GM18858 (cell line): ENCODE results near the gene CHD5.

Experiments
- ATAC-seq: cut with Tn5 transposase; IDR thresholded peaks from one replicate; pipeline ENCODE4 v1.9.1; 2021; ENCODE audit not compliant: unreplicated experiment

Gene CHD5

DNA sequence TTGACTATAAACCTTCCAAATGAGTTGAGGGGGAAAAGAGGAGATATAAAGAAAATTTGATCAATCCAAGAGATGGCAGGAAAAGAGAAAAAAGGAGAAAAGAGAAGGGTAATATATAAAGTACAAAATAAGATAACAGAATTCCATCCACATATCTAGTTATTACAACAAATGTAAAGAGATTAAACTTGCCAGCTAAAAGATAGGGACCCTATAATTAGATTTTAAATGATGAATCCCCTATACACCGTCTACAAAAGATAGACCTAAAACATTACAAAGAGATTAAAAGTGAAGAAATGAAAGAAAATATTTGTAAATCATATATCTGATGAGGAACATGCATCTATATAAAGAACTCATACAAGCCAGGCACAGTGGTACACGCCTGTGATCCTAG, 63.1 kb downstream of the CHD5 start:
- ATAC-seq: no peak

DNA sequence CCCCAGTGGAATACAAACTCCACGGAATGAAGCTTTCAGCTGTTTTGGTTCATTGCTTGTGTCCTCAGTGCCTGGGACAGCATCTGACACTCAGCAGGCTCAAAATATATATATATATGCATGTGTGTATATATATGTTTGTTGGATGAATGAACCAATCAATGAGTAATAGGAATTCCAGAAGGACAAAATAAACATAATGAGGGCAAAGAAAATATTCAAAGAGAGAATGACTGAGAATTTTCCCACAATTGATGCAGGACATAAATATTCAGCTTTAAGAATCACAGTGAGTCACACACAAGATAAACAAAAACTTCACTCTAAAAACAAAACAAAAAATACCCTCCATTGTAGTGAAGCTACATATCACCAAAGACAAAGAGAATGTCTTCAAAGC, 64.0 kb downstream of the CHD5 start:
- no peak for ATAC-seq

DNA sequence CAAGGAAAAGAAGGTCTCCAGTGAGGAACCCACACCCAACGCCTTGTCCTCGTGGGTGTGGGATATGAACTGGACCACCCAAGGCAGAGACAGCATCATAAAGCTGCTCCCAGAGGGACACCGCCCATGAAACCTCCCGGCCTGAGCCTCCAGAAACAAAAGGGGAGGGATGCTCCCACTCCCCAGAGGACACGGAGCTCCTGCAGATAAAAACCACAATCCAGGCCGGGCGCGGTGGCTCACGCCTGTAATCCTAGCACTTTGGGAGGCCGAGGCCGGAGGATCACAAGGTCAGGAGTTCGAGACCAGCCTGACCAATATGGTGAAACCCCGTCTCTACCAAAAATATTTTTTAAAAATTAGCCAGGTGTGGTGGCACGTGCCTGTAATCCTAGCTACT, 66.4 kb downstream of the CHD5 start:
- ATAC-seq: no peak

DNA sequence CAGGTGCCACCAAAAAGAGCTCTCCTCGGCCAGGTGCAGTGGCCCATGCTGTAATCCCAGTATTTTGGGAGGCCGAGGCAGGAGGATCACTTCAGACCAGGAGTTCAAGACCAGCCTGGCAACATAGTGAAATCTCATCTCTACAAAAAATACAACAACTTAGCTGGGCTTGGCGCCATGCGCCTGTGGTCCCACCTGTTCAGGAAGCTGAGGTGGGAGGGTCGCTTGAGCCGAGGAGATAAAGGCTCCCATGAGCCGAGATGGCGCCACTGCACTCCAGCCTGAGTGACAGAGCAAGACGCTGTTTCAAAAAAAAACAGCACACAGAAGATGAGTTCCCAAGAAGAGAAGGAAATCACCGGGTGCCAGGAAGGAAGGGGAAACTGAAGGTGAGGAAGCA, 67.0 kb downstream of the CHD5 start:
- ATAC-seq: no peak

DNA sequence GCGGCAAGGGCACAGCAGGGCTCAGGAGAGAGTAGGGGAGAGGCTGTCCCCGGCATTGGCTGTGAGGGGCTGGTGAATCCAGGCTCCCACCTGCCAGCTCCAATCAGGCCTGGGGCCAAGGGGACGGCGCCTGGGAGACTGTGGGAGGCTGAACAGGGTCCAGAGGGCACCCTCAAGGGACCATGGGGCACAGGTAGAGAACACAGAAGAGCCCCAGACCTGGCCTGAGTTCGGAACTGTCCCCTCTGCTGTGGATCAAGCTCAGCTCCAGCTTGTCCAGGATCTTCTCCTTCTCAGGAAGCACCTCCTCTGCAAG, 67.5 kb downstream of the CHD5 start:
- no peak for ATAC-seq

DNA sequence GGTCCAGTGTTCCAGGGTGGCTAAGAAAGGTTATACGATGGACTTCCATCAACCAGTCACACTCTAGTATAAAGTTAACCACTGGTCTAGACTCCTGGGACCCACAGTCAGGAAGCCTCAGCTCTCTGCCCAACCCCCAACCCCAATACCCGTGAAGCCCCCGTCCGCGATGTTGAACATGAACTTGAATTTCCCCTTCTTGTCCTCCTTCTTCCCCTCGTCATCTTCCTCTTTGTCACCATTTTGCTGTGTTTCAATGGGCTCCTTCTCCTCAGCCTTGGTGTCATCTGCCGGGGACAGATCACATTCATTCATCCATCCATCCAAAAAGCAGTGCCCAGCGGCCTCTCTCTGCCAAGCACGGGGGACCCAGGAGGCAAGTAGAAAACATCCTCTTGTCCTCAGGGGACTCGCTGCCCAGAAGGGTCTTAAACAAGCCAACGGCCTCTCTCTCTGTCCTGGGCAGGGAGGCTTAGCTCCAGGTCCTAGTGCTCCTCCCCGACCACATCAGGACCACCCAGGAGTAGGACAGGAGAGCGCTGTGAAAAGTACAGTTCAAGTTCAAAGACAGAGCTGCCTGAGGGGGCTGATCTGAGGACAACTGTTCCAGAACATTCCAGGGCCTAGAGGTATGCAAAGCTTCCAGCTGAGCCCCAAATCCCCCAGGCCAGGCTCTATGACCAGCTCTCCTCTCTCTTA, 68.0 kb downstream of the CHD5 start:
- no peak for ATAC-seq

DNA sequence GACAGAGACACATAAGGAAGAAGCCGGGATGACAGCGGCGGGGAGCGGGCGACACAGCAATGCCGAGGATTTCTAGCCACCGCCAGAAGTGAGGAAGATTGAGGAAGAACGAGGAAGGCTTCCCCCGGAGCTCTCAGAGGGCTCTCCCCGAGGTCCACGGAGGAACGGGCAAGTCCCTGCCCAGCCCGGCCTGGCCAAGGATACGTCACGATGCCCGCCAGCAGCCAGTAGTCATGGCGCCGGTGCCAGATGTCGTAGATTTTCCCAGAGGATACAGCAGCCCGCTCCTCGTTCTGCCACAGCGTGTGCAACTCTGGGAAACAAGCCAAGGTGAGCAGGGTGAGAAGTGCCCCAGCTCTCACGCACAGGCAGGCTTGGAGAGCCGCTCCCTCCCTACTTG, 68.5 kb downstream of the CHD5 start:
- no peak for ATAC-seq

DNA sequence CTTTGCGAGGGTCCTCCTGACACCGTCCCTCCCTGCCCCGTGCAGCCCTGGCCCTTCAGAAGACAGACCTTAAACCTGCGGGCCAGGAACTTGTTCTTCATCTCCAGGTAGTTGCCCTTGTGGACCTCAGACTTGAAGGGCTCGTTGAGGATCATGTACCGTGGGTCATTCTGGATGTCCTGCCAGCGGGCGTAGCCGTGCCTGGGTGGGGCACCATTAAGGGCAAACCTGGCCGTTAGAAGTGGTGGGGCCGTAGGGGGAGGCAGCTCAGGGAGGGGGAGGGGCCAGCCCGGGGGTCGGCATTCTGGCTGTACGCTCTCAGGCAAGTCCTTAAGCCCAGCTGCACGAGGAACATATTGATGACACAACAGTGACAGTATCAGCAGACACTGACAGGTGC, 69.8 kb downstream of the CHD5 start:
- no peak for ATAC-seq

DNA sequence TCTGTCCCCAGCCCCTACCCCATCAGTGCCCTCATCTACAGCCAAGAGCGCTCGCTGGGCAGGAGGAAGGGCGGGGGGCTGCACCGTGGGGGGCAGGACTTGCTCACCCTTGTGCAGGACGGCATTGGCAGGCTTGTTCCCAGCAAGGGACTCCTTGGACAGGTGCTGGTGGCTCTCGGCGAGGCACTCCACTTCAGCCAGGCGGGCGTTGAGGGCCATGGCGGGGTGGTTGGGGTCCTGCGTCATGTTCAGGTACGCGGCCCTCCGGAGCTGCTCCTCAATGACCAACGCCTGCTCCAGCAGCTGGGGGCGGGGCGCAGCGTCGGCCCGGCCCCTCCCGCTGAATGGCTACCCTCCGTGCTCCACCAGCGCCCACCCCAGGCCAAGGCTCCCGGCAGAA, 70.4 kb downstream of the CHD5 start:
- no peak for ATAC-seq

DNA sequence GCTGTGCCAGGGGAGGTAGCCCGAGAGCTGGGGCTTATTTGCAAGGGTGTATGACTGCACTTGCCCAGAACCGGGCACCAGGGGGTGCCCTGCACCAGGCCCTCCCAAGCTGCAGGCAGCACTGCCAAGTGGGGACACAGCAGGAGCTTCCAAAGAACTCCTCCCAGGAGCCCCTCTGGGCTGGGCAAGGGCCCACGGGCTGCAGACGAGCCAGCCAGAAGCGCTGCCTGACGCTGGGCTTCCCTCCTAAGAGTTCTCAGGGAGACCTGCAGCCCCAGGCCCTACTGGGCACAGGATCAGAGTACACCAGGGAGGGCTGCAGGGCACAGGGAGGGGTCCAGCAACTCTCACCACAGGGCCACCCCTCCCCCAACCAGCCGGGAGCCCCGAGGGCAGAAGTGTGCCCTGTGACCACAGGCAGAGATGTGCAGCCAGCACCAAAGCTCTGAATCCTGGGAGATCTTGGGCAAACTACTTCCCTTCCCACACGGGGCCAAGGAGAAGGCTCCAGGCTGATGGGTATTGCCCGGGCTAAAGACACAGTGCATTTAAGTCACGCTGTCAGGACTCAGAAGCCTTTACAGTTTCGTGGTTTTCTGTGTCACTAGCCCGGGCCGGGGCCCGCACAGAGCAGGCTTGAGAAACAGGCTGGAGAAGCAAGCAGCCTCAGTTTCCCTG, 71.0 kb downstream of the CHD5 start:
- ATAC-seq: no peak

DNA sequence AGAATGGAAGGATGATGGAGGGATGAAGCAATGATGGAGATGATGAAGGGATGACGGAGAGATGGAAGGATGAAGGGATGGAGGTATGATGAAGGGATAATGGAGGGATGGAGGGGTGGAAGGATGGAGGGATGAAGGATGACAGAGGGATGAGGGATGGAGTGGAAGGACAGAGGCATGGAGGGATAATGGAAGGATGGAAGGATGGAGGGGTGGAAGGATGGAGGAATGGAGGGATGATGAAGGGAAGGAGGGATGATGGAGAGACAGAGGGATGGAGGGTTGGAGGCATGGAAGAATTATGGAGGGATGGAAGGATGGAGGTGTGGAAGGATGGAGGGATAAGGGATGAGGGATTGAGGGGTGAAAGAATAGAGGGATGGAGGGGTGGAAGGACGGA, 71.6 kb downstream of the CHD5 start:
- ATAC-seq: no peak

DNA sequence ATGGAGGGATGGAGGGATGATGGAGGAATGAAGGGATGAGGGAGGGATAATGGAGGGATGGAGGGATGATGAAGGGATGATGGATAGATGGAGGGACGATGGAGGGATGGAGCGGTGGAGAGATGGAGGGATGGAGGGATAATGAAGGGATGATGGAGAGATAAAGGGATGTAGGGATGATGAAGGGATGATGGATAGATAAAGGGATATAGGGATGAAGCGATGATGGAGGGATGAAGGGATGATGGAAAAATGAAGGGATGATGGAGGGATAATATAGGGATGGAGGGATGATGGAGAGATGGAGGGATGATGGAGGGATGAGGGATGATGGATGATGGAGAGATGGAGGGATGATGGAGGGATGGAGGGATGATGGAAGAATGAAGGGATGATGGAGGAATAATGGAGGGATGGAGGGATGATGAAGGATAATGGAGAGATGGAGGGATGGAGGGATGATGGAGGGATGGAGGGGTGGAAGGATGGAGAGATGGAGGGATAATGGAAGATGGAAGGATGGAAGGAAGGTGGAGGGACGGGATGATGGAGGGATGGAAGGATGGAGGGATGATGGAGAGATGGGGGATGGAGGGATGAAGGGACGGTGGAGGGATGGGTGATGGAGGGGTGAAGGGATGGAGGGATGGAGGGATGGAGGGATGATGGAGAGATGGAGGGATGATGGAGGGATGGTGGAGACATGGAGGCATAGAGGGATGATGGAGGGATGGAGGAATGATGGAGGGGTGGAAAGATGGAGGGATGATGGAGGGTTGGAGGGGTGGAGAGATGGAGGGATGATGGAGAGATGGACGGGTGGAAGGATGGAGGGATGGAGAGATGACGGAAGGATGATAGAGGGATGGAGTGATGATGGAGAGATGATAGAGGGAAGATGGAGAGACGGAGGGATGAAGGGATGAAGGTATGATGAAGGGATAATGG, 72.4 kb downstream of the CHD5 start:
- ATAC-seq: no peak

DNA sequence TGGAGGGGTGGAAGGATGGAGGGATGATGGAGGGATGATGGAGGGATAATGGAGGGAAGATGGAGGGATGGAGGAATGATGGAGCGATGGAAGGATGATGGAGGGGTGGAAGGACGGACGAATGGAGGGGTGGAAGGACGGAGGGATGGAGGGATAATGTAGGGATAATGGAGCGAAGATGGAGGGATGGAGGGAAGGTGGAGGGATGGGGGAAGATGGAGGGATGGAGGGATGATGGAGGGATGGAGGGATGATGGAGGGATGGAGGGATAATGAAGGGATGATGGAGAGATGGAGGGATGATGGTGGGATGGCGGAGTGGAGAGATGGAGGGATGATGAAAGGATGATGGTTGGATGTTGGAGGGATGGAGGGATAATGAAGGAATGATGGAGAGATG, 73.1 kb downstream of the CHD5 start:
- no peak for ATAC-seq

DNA sequence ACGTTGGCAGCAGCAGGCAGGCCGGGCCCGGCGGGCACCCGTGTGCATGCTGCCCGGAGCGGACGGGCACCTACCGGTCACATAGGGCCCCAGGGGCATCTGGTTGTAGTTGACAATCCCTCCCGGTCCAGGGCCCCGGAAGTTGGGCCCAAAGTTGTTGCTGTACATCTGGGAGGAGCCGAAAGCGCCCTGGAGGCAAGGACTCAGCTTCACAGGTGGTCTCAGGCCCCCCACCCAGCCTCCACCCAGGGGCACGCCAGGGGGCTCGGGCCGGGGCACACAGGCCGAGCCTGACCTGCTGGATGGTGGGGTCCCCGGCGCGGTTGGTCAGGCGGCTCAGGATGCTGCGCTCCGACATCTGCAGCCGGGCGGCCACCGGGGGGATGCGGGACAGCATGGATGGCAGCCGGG, 73.8 kb downstream of the CHD5 start:
- ATAC-seq: no peak

DNA sequence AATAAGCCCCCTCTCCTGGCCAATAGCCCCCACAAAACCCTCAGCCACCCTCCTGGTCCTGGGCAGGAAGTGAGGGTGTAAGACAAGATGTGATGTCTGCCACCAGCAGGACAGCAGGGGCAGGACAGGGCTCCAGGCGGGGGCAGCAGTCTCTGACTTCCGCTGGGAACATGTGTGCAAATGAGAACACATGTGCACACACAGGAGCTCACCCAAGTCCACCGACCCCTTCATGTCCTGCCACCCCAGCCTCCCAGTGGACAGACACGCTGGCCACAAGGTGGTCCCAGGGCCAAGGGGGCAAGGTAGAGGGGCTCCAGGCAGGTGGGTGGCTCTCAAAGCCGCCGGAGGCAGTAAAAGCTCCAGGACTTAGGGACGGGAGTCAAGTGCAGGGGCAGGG, 74.4 kb downstream of the CHD5 start:
- no peak for ATAC-seq

DNA sequence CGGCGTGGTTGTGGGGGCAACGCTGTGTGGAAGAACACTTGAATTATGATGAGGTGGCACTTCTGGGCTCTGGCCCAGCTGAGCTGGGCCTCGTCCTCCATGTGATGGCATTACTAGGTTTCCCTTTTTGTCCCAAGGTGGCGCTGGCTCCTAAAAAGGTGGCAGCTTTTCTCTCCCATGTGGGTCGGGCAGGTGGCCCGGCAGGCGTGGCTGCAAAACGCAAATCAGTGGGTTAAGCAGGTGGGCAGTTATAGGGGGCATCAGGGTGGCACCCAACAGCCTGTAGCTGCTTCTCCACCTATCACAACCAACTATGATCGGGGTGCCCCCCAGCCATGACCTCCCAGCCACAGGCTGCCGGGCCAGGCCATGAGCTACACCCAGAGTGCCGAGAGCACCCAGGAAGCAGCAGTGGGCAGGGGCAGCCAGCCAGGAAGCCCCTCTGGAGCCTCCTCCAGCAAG, 74.9 kb downstream of the CHD5 start:
- ATAC-seq: no peak

DNA sequence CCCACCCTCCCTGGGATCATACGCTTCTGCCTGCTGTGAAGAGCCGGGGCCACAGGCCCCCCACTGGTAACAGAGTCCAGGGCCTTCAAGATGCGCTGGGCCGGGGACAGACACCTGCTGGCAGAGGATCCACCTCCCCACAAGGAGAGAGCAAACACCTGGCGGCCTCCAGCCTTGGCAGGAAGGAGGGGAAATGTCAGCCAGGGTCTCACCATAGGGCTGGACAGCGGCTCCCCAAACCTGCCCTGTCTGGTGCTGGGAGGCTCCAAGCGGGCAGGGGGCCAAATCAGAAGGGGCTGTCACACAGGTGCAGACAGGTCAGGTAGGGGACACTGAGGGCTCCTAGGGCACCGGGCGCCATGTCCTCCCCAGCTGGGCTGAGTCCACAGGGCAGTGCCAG, 75.5 kb downstream of the CHD5 start:
- ATAC-seq: no peak

DNA sequence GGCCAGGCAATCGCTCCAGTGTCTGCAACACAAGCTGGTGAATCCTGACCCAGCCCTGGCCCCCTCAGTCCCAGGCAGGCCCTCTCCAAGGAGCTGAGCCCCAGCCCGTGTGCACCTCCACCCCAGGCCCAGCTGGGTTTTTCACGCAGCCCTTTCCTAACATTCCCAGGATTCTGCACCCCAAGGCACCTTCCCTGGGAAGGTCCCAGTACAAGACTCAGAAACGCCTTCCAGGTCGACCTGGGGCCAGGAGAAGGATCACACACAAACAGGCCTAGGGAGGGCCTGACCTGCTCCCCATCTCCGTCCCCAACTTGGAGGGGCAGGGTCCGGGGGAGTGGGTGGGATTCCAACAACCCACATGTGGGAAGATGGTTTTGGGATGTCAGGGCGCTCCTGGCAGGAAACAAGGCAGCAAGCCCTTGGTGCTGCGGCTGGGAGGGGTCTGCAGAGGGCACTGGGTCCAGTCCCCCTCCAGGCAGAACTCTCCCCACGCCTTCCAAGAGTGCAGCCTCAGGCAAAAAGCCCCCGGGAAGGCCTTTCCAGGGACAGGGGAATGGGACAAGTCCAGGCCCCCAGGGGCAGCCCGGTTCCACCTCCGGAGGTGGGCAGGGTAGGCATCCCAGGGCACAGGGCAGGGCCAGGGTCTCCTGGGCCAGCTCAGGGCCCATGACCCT, 76.1 kb downstream of the CHD5 start:
- ATAC-seq: no peak

DNA sequence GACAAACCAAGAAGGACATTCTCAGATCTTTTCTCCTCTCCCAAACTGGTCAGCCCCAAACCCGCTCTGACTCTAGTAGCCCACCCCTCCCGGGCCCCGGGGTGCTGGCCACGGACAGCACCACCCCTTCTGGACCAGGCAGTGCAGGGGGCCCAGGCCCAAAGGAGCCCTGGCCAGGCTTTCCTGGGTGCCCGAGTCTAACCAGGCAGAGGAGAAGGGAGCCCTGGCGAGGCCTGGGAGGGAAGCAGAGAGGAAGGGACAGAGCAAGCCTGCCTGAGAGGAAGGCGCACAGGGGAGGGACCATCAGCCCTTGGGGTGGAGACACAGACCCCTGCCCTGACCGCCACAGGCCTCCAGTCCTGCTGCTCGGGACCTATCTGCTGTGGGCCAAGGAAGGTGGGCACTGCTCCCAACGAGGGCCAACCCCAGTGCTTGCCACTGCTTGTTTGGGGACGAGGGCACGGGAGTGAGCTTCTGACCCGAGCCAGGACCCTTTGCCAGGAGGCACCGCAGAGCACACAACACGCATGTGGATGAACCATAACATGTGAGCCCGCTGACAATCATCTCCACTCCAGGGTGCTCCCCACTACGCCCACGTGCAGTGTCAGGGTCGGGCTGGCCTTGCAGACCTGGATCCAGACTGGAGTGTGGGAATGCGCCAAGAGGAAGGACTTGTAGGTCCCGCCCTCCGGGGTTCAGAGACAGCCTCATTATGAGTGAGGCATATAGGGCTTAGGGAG, 76.8 kb downstream of the CHD5 start:
- no peak for ATAC-seq

DNA sequence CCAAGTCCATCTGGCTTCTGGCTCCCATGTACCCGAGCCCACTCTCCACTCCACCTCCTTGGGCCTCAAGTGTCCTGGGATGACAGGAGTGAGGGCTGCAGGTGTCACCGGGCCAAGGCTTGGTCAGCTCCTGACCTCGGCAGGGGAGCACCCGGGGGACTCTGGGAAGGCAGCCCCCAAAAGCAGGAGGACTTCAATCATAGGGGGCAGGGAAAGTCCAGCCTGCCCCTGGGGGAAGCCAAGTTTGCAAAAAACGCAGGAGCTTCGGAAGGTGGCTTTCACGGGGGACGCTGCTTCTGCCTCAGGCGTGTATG, 77.6 kb downstream of the CHD5 start:
- no peak for ATAC-seq
